SK-N-SH (cell line): ENCODE results near the gene ANKS1B. TPM values are rescaled to one million over a fixed set of nuclear protein-coding genes. Genes with fewer than 3 reads are reported as not detected.

Experiments used
- CTCF ChIA-PET: fragments of 300-600, 350-600 bp; formaldehyde crosslinking; extraction: SDS; loops from one replicate; lab custom pipeline; 2021; lab: Yijun Ruan, JAX
- POLR2A ChIA-PET: fragments of 350-600 bp; sonication (Branson Sonifier 250); formaldehyde crosslinking; extraction: SDS; loops from one replicate; lab custom pipeline; 2020; ENCODE audit warnings: antibody characterized with exemption, inconsistent platforms; lab: Yijun Ruan, JAX
- DNase-seq: peaks from one replicate; pipeline ENCODE4 v3.0.0; 2012
- H2AFZ ChIP-seq: fragments of 200-600 bp; sonication (generic); 2 replicates; pipeline ENCODE4 v1.8.1; 2016; ENCODE audit warnings: antibody characterized with exemption, mild to moderate bottlenecking, low read depth
- H3F3A ChIP-seq: fragments of 200-600 bp; sonication (generic); replicated peaks from 2 replicates; pipeline ENCODE3; 2016; ENCODE audit warnings: antibody characterized with exemption, mild to moderate bottlenecking; ENCODE audit not compliant: insufficient read depth
- H3K27ac ChIP-seq, 2 experiments: fragments of 200-500 bp in 1 of 2; fragments of 200-600 bp in 1 of 2; sonication (Bioruptor generic) in 1 of 2; sonication (generic), shearing (Covaris generic) in 1 of 2; 2 replicates each; pipeline versions ENCODE4 v1.5.1 to v1.6.1; 2014 to 2016; ENCODE audit warnings: low read depth in 2 of 2, inconsistent platforms in 1 of 2, low read length in 1 of 2, mild to moderate bottlenecking in 1 of 2, mixed read lengths in 1 of 2
- H3K27me3 ChIP-seq: fragments of 200-600 bp; sonication (generic), shearing (Covaris generic); 2 replicates; pipeline ENCODE4 v1.6.1; 2016; ENCODE audit warnings: mixed run types; ENCODE audit not compliant: insufficient read depth
- H3K36me3 ChIP-seq, 2 experiments: fragments of 200-500 bp in 1 of 2; fragments of 200-600 bp in 1 of 2; sonication (Bioruptor generic) in 1 of 2; sonication (generic) in 1 of 2; replicated peaks in 1 of 2; 2 replicates each; pipeline versions ENCODE3 to v1.5.1; 2014 to 2016; ENCODE audit warnings: low read length in 1 of 2, mild to moderate bottlenecking in 1 of 2; ENCODE audit not compliant: insufficient read depth in 2 of 2, control insufficient read depth in 1 of 2
- H3K4me1 ChIP-seq, 2 experiments: fragments of 200-500 bp in 1 of 2; fragments of 200-600 bp in 1 of 2; sonication (Bioruptor generic) in 1 of 2; sonication (generic), shearing (Covaris generic) in 1 of 2; 2 replicates each; pipeline versions ENCODE4 v1.5.1 to v1.6.1; 2014 to 2016; ENCODE audit warnings: low read depth in 1 of 2, low read length in 1 of 2, mixed run types in 1 of 2; ENCODE audit not compliant: insufficient read depth in 2 of 2, control insufficient read depth in 1 of 2
- H3K4me2 ChIP-seq: fragments of 200-600 bp; sonication (generic), shearing (Covaris generic); 2 replicates; pipeline ENCODE4 v1.6.1; 2017; ENCODE audit warnings: mixed run types
- H3K4me3 ChIP-seq, 2 experiments: fragments of 200-500 bp in 1 of 2; fragments of 200-600 bp in 1 of 2; sonication (Bioruptor generic) in 1 of 2; sonication (generic), shearing (Covaris generic) in 1 of 2; 2 replicates each; pipeline versions ENCODE4 v1.5.1 to v1.8.1; 2014 to 2016; ENCODE audit warnings: low read depth in 2 of 2, inconsistent platforms in 1 of 2, low read length in 1 of 2, mild to moderate bottlenecking in 1 of 2, mixed read lengths in 1 of 2, moderate library complexity in 1 of 2
- H3K79me2 ChIP-seq: fragments of 200-600 bp; sonication (generic); 2 replicates; pipeline ENCODE4 v1.8.1; 2017; ENCODE audit warnings: mild to moderate bottlenecking; ENCODE audit not compliant: insufficient read depth
- H3K9ac ChIP-seq: fragments of 200-600 bp; sonication (generic); 2 replicates; pipeline ENCODE4 v1.6.1; 2017; ENCODE audit warnings: mixed run types
- H3K9me2 ChIP-seq: fragments of 200-600 bp; sonication (generic); 2 replicates; pipeline ENCODE4 v1.6.1; 2017; ENCODE audit warnings: mixed run types
- H3K9me3 ChIP-seq: fragments of 200-600 bp; sonication (generic); 2 replicates; pipeline ENCODE4 v1.6.1; 2017; ENCODE audit warnings: mixed run types, mild to moderate bottlenecking, moderate library complexity
- H4K20me1 ChIP-seq: fragments of 200-600 bp; sonication (generic); 2 replicates; pipeline ENCODE4 v1.6.1; 2017; ENCODE audit warnings: mild to moderate bottlenecking, mixed run types; ENCODE audit not compliant: insufficient read depth
- FOSL2 ChIP-seq: IDR thresholded peaks from 2 replicates; pipeline ENCODE4 v1.4.0; 2012; ENCODE audit warnings: low read depth, mild to moderate bottlenecking, moderate library complexity, borderline replicate concordance
- FOXM1 ChIP-seq: IDR thresholded peaks from 2 replicates; pipeline ENCODE4 v1.4.0; 2012; ENCODE audit warnings: low read depth, mild to moderate bottlenecking
- GABPA ChIP-seq: IDR thresholded peaks from 2 replicates; pipeline ENCODE4 v1.4.0; 2012; ENCODE audit warnings: low read depth, mild to moderate bottlenecking
- GATA2 ChIP-seq: sonication (generic); formaldehyde crosslinking; IDR thresholded peaks from 2 replicates; pipeline ENCODE4 v1.5.0; 2020; ENCODE audit warnings: mild to moderate bottlenecking, missing genetic modification reagents
- JUND ChIP-seq: IDR thresholded peaks from 2 replicates; pipeline ENCODE4 v1.4.0; 2012
- MEF2A ChIP-seq: IDR thresholded peaks from 2 replicates; pipeline ENCODE4 v1.4.0; 2012; ENCODE audit warnings: low read depth, borderline replicate concordance
- NFIC ChIP-seq: IDR thresholded peaks from 2 replicates; pipeline ENCODE4 v1.4.0; 2012; ENCODE audit warnings: borderline replicate concordance
- NRF1 ChIP-seq: IDR thresholded peaks from 2 replicates; pipeline ENCODE4 v1.6.1; 2012; ENCODE audit warnings: low read depth, mild to moderate bottlenecking, low read length
- RAD21 ChIP-seq: IDR thresholded peaks from 2 replicates; pipeline ENCODE4 v1.6.1; 2012; ENCODE audit warnings: mild to moderate bottlenecking, low read length
- TCF12 ChIP-seq: IDR thresholded peaks from 2 replicates; pipeline ENCODE4 v1.4.0; 2012
- WGBS: methylation state at CpG from one replicate; pipeline ENCODE4 v1.1.6; 2017; ENCODE audit warnings: low lambda C conversion rate; 5-methylcytosine and 5-hydroxymethylcytosine counted together
- polyA plus RNA-seq, 3 experiments: library from polyadenylated mRNA; depleted of rRNA; stranded (reverse); fragments of >200 nt; gene quantifications; 2 replicates each; pipeline ENCODE4 v1.2.3, GENCODE V29; 2012
- TF ChIP-seq, protein P1 (sequence below): IDR thresholded peaks from 2 replicates; pipeline ENCODE4 v1.4.0; 2012; ENCODE audit warnings: low read depth, borderline replicate concordance
- TF ChIP-seq, protein P2 (sequence below): IDR thresholded peaks from 2 replicates; pipeline ENCODE4; 2012
- TF ChIP-seq, protein P3 (sequence below): IDR thresholded peaks from 2 replicates; pipeline ENCODE4 v1.4.0; 2012; ENCODE audit warnings: low read depth
- TF ChIP-seq, protein P4 (sequence below): fragments of 150-350 bp; IDR thresholded peaks from 2 replicates; pipeline ENCODE4 v1.6.1; 2016; ENCODE audit warnings: mild to moderate bottlenecking, low read depth, low read length

The ANKS1B gene
- polyA plus RNA-seq, 1 of the 3 experiments (the other 2 are of a cell fraction), result 1.8 TPM

DNA sequence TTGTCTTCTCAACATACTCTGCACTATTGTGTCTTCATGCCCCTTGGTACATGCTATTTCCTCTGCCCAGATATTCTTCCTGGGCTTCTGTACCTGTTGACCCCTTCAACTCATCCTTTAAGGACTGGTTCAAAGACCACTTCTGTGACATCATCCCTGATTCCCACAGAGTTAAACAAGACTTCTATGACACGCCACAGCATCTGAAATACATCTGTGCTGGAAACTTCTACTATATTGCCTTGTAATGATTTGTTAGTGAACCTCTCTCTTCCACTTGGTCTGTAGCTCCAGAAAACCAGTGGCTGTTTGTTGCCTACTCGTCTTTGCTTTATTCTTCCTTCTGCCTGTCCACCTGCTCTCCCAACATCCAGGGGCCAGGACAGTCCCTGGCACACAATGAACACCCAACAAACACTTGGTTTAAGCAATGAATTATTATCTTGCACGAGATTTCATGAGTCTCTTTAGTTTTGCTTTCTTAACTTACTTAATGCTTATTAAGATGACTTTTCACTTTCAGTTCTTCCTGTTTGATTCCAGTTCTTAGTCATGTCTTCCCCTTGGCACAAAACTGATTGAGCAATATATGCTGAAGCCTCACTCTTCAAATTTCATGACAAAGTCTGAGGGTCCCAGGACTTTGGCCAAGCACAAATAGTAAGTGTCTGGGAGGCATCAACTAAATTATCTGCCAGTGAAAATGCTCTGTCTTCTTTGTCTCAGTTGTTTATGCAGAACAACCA, 853.8 kb downstream of the ANKS1B start:
- Histone ChIP-seq H3K27me3 (no peaks in the 10 kb centered on the region), H3K9me2 (no peaks in the 10 kb centered on the region), H3K4me3 (no peak overlapping the region), H3K27ac (peak overlapping the region in 1 of 2 experiments; percentile 18; a peak in 1 of 4 replicates), H3K79me2 (no peaks in the 10 kb centered on the region), H3K9ac (no peak overlapping the region), H3F3A (no peaks in the 10 kb centered on the region), H2AFZ (no peak overlapping the region), H4K20me1 (no peaks in the 10 kb centered on the region), H3K4me2 (peak overlapping the region; percentile 2; the same call in 1 of the 2 replicates), H3K4me1 (peaks cover 3 to 7% of the 10 kb centered on the region in 2 experiments; a peak in 2 of 4 replicates), H3K36me3 (no peaks in the 10 kb centered on the region), H3K9me3 (no peaks in the 10 kb centered on the region)
- WGBS, result 29% methylated on average over 3 of the region's 3 CpGs
- no peak for DNase-seq
- ChIA-PET POLR2A (no interaction called here), CTCF (no interaction called here)
- TF ChIP-seq, protein P1, sequence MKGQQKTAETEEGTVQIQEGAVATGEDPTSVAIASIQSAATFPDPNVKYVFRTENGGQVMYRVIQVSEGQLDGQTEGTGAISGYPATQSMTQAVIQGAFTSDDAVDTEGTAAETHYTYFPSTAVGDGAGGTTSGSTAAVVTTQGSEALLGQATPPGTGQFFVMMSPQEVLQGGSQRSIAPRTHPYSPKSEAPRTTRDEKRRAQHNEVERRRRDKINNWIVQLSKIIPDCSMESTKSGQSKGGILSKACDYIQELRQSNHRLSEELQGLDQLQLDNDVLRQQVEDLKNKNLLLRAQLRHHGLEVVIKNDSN, result no peak
- TF ChIP-seq TCF12, result no peak

DNA sequence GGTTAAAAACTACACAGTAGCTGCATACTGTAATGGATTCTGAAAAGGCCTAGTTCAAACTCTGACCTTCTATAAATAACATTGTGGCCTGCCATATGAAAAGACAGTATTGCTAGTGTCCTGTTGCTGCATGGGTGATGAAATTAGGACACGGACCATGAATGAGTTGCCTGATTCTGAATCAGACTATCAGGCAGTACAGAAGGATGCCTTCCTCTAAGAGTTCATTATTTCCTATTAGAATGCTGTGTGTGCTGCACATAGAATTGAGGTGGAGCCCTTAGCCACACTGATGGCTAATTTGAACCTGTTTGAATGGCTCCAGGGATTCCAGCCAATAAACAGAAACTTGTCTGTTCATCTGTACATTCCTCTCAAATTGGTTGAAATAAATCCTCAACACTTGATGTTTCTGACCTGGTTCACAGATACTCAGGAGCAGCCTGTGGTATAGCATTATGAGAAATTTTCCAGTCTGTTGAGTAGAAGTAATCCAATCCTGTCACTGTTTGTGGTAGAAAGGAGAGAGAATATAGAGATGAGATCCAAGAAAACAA, 856.4 kb downstream of the ANKS1B start:
- TF ChIP-seq GABPA, result no peak
- no peak for TF ChIP-seq FOSL2
- TF ChIP-seq, protein P1, result no peak
- TF ChIP-seq, protein P2, sequence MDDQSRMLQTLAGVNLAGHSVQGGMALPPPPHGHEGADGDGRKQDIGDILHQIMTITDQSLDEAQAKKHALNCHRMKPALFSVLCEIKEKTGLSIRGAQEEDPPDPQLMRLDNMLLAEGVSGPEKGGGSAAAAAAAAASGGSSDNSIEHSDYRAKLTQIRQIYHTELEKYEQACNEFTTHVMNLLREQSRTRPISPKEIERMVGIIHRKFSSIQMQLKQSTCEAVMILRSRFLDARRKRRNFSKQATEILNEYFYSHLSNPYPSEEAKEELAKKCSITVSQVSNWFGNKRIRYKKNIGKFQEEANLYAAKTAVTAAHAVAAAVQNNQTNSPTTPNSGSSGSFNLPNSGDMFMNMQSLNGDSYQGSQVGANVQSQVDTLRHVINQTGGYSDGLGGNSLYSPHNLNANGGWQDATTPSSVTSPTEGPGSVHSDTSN, result no peak
- TF ChIP-seq, protein P3, sequence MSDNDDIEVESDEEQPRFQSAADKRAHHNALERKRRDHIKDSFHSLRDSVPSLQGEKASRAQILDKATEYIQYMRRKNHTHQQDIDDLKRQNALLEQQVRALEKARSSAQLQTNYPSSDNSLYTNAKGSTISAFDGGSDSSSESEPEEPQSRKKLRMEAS, result no peak
- TF ChIP-seq GATA2 (CRISPR knock-in tag), result no peak
- TF ChIP-seq, protein P4, sequence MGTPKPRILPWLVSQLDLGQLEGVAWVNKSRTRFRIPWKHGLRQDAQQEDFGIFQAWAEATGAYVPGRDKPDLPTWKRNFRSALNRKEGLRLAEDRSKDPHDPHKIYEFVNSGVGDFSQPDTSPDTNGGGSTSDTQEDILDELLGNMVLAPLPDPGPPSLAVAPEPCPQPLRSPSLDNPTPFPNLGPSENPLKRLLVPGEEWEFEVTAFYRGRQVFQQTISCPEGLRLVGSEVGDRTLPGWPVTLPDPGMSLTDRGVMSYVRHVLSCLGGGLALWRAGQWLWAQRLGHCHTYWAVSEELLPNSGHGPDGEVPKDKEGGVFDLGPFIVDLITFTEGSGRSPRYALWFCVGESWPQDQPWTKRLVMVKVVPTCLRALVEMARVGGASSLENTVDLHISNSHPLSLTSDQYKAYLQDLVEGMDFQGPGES, result no peak
- no peak for TF ChIP-seq RAD21
- TF ChIP-seq JUND, result no peak
- no peak for TF ChIP-seq MEF2A
- no peak for TF ChIP-seq NFIC
- TF ChIP-seq NRF1, result no peak
- no peak for TF ChIP-seq FOXM1
- no peak for TF ChIP-seq TCF12
- no peak for DNase-seq
- no peaks in the 10 kb centered on the region for H3K36me3 ChIP-seq

More for the DNA sequence above, 856.4 kb downstream of the ANKS1B start:
- no peak overlapping the region for H3K4me3 ChIP-seq
- no peak overlapping the region for H3K4me2 ChIP-seq
- CTCF ChIA-PET, result interaction anchor here (0.6 kb wide), 1 partner anchor 190 kb away, joined by 3 read pairs; no protein-coding TSS in a partner anchor
- H3K27me3 ChIP-seq, result no peaks in the 10 kb centered on the region
- H2AFZ ChIP-seq, result no peak overlapping the region
- no peaks in the 10 kb centered on the region for H3F3A ChIP-seq
- no peak overlapping the region for H3K27ac ChIP-seq
- no peaks in the 10 kb centered on the region for H3K9me3 ChIP-seq
- H3K9me2 ChIP-seq, result no peaks in the 10 kb centered on the region
- no peaks in the 10 kb centered on the region for H3K79me2 ChIP-seq
- no peak overlapping the region for H3K9ac ChIP-seq
- POLR2A ChIA-PET, result no interaction called here
- no peaks in the 10 kb centered on the region for H4K20me1 ChIP-seq
- H3K4me1 ChIP-seq, result peaks cover 3 to 7% of the 10 kb centered on the region in 2 experiments; a peak in 2 of 4 replicates
- WGBS, result 58% methylated on average over 1 of the region's 1 CpG
